Measurements from ENCODE around the gene PDCD1LG2.
A peak's percentile ranks its signal among the peaks of the same experiment; 100 is the strongest.

Gene PDCD1LG2

DNA sequence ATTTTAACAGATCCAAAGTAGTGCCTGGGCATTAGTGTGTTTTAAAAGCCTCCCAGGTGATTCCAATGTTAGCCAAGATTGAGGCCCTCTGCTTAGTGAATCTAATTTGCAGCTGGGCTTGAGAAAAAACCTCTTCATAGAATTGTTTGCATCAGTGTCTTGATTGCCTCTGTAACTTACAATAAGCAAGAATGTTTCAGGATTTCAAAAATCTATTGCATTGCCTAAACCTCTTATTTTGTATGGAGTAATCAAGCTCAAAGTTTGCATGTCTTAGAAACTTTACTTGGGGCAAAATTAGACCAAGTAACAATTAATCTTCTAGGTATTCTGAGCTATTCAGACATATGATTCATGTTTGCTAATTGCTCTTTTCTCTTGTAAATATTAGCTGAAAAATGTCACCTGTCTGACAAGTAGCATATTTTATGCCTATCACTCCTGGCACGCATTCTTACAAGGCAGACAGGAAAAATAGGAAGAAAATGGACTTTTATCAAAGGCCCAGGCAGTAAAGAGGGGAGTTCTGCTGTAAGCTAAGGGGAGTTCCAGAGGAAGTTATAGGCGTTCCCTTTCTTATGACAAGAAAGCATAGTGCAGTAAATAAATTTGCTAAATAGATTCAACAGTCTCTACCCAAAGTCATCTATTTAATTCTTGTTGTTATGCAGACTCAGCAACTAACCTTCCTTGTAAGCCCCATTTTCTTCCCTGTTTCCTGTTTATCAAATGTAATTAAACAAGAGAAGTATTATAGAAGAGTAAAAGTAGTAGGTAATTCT lies 21.0 kb downstream of the PDCD1LG2 start:
- peak; percentile 27 to 61 for DNase-seq

DNA sequence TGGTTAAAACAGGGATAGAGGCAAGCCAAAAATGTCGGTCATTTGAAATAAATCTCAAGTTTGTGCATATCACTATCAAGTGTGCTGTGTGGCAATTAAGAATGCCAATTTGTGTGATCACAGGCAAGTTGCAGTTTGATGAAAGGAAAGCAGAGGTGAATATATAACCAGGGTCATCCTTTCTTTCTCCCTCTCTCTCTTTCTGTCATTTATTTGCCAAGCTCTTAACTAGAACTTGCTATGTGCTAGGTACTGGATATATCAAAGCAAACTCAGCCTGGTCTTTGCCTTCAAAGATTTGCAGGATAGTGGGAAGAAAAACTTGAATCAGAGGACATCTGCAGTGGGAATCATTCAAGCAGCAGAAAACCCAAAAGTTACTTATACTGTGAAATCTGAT lies 22.0 kb downstream of the PDCD1LG2 start:
- DNase-seq = no peak

DNA sequence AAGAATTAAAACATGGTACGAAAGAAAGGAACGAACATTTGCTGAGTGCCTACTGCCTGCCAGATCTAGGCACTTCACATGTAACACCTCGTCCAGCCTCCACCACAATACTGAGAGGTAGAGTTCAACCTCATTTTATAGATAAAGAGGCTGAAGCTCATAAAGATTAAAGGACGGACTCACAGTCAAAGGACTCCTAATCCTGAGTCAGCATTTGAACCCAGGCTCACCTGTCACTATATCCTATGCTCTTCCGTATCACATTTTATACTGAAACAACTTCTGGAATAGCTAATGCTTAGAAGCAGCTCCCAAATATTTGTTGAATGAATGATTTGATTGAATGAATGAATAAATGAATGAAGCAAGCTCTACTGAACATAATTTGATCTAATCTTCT lies 22.5 kb downstream of the PDCD1LG2 start:
- DNase-seq = no peak

DNA sequence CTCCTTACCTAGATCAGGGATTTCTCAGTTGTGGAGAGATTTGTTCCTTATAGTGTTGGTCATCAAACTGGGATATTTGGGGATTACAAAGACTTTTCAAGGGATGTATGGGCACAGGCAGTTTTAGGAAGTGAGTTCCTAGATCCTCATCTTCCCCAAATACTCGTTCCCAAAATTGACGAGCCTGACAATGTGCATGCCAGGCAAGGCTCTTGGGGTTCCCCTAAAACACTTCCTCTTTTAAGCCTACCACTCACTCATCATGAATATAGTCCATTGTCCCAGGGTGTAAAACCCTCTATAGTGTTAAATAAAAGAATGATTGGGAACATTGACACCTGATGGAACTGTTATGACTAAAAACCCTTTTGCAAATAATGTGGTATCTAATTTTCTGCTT lies 26.4 kb downstream of the PDCD1LG2 start:
- DNase-seq = peak; percentile 73 to 84

DNA sequence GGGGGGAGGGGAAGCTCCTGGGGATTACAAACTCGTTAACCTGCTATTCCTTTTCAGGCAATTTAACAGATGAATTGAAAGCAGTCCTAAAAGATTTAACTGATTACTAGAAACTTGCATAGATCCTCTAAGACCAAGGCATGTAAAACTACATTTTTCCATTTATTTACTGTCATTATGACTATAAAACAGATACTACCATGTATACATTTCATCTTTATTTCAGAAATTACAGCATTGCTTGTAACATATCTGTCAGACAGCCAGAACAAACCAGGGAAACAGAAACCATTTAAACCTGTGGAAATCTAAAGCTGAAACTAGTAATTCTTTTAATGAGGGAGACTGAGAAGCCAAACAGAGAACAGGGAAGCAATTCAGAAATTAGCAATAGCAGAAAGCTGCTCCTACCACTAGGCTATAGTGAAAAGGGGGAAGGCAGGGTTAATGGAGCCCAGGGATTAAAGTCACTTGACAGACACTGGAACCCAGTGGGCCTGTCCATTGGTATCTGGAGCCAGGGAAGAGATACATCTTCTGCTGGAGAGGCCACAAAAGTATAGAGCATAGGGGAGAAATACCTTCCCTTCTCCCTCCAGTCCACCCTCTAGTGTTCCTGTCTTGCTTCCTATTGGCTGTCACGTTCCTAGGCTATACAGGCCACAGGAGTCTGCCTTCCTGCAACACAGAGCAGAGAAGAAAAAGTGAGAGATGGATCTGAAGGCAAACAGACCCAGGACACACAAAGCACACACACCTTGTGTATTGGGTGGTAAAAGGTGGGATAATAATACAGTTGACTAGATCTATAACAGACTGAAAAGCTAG lies 33.8 kb downstream of the PDCD1LG2 start:
- no peak for DNase-seq

DNA sequence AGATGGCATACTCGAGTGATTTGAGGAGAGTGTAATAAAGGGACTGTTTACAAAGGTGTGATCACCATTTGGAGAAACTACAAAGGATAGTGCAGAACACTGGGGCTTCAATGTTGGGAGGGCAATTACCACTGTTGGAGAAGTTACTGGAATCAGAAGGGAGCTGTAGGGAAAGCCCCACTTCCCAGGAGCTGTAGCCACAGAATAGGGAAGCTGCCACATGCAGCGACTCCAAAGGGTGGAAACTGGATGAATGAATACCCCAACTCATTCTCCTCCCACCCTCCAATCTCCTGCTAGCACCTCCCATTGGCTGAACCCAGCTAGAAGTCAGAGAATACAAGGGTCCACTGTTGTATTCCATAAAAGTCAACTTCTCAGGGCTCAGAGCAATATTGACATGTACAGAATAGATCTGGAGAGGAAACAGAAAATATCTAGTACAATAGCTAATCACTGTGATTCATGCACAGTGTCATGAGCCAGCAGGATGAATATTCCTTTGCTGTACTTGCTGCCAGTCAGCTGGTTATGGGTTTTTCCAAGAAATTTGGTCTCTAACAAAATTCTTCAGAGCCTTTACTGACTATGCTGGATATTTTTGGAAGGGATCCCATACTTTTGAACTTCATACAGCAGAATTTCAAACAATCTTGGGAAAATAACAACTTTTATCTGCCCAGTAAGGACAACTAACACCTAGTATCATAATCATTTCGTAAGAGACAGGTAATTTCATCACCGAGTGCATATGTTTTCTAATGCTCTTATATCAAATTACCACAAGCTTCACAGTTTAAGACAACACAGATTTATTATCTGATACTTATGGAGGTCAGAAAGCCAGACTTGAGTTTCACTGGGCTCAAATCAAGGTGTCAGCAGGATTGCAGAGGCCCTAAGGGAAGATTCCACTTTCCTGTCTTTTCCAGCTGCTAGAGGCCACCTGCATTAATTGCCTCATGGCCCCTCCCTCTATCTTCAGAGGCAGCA lies 39.6 kb downstream of the PDCD1LG2 start:
- no peak for DNase-seq

DNA sequence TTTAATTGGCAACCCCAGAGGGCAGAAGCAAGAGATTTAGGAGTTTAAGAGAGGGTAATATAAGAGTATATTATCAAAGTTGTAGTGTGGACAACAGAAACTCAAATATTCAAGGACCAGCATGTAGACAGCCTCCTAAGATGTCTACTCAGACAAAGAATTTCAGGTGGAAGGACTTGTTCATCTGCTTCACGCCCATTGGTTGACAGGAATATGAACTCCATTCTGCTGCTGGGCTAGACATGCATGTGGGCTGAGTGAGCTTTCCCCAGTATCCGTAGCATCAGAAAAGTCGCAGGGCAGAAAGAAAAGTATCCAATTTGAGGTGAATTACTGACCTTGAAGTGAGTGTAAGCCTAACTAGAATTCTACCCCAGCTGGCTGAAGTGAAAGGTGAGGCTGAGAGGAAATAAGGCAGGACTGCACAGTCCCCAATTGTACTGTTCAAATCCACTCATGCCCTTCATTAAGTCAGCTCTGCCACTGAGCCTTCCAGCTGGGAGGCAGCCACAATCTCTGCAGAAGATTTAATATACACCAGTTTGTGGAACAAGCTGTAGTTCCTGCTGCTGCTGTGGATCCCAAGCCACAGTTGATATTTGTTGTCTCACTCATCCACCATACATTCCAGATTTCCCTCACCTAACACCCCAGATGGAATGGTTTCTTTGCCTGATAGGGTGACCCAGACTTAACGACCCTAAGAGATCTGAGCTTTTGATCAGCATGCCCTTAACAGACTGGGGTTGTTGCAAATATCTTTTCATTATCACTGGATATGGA lies 41.2 kb downstream of the PDCD1LG2 start:
- DNase-seq = no peak

DNA sequence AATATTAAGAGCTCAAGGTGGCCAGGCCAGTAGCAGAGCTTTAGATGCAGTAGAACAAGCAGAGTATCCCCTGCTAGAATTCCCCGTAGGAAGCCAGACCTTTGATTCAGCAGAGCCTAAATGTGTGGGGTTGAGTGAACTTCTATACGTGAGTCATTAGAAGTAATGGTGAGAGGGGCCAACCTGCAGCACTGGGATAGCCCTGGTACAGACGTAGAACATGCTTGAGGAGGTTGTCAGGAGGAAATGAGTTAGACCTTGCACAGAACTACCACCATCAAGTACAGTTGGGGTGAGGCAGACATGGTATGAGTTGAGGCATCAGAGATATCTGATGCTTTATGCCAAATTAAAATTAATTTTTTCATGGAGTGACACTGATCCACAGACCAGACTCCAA lies 42.0 kb downstream of the PDCD1LG2 start:
- DNase-seq = no peak

DNA sequence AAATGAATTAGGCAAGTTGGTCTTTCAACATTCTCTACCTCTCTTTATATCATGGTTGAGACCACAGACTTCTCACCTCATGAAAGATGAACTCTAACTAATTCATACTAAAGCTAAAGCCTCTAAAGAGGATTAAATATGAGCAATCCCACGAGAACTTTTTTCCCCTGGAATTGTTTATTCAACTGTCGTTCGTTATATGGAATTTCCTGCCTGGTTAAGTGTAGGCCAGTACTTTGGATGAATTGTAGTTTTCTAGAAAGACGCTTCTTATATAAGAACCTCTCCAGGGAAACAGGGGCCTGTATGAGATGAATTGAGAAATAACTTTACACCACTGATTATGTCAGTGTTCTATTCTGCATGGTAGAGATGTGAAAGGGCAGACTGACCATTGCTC lies 42.9 kb downstream of the PDCD1LG2 start:
- no peak for DNase-seq

DNA sequence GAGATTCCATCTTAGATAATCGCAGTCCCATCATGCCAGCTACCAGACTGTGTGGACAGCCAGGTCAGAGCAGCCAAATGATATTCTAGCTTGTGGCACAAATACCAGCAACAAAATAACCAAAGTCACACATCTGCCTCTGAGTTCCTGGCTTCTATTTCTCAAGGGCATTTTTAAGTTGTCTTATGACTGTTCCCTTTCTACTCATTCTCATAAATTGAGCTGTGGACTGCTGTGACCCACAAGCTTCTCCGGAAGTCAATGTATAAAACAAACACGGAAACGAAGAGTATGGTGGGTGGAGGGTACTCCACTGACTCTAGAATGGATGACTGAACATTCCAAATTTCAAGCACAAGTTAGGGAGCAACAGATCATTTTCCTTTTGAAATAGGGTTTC lies 43.9 kb downstream of the PDCD1LG2 start:
- DNase-seq = no peak

DNA sequence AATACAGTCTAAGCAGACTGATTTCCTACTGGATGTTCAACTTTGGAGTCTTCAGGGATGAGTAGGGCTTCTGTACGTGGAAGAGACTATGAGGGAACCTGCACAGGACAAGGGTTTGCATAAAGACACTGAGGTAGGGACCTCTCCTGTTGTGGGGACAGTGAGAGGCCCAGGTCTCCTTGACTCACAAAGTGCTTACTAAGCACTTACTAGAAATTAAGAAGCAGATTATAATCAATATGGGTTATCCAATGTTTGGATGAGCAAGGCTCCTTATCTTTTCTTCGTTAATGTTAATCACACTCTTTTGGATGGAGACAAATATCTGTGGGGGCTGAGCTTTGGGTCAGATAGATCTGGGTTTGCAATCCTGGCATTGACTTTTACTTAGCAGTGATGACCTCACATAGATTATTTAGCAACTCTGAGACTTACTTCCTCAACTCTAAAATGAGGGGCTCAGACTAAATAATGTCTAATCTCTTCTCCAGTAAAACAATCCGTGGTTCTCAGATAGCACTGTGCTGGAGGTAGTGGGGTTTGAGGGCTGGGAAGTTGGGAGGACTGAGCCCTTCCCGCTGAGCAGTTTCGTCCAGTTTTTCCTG lies 45.9 kb downstream of the PDCD1LG2 start:
- peak; percentile 48 to 64 for DNase-seq

DNA sequence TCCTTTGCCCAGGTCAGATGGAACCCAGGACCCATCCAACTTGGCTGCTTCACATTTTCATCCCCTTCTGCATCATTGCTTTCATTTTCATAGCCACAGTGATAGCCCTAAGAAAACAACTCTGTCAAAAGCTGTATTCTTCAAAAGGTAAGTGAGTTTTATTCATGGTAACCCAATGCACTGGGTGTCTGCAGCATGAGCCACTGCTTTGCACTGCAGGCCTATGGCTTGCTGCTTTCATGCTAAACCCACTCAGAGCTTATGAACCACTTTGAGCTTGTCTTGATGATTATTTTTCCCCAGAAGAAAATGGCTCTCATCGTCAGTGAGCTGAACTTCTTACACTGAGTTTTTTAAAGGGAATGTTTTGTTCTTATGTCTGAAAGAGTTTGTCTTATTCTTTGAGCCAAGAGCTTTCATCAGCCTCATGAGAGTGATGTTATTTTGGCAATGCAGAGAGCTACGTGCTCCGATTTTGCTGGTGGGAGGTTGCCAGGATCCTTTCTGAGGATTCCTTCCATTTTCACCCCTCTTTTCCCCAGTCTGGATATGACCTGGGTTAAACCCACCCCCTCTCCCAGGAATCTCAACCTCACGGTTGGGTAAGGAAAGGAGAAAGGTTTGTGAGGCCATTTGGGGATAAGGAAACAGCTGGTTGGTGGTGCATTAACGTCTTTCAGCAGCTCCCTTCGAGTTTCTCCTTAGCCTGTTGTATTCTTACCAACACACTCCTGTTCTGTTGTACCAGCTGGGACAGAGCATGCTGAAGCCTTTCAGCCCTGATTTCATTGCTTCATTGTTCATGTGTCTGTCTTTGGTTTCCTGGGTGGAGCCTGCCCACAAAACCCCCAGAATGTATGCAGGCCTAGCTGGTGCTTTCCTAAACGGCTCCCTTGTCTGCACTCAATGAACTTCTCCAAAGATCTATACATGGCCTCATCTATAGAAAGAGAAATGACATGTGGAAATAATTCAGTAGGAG lies 47.6 kb downstream of the PDCD1LG2 start:
- peak; percentile 97 for DNase-seq

DNA sequence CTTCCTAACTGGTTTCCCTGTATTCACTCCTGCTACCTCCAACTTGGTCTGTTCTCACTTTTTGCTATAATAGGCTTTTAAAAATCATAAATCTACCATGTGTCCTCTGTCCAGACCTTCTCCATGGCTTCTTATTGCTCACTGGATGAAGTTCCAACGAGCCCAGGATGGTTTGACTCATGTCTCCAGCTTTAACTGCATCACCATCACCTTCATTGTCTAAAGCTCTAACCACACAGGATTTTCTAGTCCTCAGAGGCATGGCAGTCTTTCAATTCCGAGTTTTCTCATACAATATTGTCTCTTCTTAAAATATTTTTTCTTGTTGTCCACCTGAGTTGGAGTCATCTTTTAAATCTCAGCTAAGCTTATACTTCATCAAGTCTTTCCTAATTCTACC lies 49.3 kb downstream of the PDCD1LG2 start:
- no peak for DNase-seq

DNA sequence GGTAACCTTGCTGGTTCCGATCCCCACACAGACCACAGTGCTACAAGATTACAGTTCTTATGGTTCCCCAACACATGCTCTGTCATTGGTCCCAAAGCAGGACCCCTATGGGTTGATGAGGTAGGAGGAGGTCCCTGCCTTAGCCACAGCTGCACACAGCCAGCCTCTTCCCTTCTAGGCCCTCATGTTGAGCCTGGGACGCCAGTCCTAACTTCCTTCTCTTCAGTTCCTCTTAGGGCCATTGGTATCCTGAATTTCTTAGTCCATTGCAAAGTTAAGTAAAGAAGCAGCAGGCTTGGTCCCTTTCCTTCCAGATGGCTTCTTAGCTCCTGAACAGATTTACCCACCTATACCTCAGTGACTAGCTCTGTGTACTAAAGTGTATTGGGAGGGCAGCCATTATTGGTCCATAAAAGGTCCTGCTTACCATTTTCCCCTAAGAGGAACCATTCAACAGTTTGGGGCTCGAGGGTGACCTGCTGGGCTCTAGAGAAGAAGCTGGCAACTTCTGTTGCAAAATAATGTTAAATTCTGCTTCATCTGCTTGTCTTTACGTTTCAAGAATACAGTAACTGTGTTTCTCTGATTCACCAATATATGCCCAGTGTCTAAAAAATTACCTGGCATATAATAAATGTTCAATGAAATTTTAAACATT lies 50.2 kb downstream of the PDCD1LG2 start:
- peak; percentile 69 to 78 for DNase-seq

DNA sequence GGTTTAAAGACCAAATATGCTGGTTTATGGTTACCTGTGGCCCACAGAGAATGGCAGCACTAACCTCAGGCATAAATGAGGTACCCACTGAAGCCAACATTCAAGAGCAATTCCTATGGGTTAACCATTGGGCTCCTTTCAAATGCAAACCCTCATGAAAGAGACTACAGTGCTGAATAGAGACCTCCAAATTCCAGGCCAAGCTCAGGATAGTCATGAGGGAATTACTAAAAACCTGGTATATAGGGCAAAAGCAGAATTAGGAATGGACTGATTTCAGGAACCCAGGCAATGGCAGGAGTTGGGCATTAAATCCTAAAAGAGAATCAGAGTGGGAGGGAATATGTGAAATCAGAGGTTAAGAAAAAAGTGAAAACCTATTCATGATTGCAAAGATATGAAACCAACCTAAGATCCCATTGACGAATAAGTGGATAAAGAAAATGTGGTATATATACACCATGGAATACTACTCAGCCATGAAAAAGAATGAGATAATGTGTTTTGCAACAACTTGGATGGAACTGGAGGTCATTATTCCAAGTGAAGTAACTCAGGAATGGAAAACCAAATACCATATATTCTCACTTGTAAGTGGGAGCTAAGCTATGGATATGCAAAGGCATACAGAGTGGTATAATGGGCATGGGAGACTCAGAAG lies 51.6 kb downstream of the PDCD1LG2 start:
- DNase-seq = no peak

DNA sequence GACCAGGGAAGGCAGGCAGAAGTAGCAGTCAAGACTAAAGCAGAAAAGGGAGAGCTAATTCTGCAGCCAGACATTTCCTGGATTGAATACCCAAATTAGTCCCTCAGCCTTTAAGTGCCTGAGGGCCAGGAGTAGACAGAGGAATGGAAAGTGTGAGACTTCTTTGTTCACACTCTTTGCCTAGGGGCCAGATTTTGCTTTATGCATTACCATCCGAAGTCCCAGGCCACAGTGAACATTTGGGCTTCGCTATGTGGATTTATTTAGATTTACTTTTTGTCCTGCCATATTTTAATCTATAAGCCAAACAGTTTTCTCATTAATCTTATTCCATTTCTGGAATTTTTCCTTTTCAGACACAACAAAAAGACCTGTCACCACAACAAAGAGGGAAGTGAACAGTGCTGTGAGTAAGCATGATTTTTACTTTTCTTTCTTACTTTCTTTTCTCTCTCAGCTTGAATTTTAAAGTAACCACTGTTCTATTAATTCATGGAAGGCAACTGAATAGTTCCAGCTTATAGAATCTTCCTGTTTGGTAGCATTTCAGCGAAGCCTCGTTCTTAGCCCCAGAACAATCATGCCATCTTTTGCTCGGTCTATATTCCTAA lies 52.6 kb downstream of the PDCD1LG2 start:
- peak in 1 of 2 donors; percentile 14 for DNase-seq

DNA sequence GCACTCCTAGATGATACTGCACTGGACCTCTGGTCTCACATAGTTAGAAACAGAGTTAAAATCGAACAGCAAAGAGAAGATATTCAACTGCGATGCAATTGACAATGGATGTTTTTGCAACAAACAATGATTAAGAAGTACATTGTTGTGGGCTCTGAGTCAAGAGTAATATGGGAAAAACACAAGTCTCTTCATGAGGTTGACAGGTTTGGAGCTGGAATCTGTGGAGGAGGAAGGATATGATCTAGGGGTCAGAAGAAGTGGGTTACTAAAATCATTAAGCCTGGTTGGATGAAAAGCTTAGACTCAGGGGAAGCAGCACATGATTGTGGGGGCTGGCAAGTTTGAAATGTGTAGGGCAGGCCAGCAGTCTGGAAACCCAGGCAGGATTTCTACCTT lies 53.1 kb downstream of the PDCD1LG2 start:
- DNase-seq = no peak

DNA sequence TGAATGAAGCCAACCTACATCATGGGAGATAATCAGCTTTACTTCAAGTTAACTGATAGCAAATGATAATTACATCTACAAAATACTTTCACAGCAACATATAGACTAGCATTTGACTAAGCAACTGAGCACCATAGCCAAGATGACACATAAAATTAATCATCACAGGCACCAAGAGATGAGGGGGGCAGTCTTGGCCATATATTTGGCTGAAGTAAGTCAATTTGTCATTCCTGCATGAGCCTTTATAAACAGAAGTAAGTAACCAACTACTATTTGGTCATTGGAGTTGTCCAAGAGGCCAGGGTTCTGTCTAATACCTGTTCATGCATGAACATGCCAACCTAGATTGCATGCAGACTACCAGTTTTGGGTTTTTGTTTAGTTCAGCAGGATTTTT lies 53.6 kb downstream of the PDCD1LG2 start:
- DNase-seq = peak in 1 of 2 donors; percentile 16

Data from inflammatory macrophage (primary cell).